SU-DHL-6 (cell line): ENCODE data around the gene BARD1.

ENCODE experiments used
- H2AFZ ChIP-seq: fragments of 200-600 bp; sonication (generic); 2 replicates; pipeline ENCODE4 v1.6.1; 2014; ENCODE audit warnings: low read depth, mild to moderate bottlenecking, moderate library complexity, mixed read lengths, antibody characterized with exemption, low read length; ENCODE audit not compliant: severe bottlenecking
- H3F3A ChIP-seq: fragments of 200-600 bp; shearing (Covaris generic); 2 replicates; pipeline ENCODE4 v1.6.0; 2016; ENCODE audit warnings: antibody characterized with exemption, mild to moderate bottlenecking; ENCODE audit not compliant: insufficient read depth
- H3K27ac ChIP-seq: fragments of 200-600 bp; sonication (generic); 2 replicates; pipeline ENCODE4 v1.5.1; 2016; ENCODE audit warnings: low read depth, mild to moderate bottlenecking, low read length, moderate library complexity, mixed read lengths
- H3K27me3 ChIP-seq: fragments of 200-600 bp; sonication (generic), shearing (Covaris generic); 2 replicates; pipeline ENCODE4 v1.6.0; 2014; ENCODE audit warnings: mild to moderate bottlenecking, low read length
- H3K36me3 ChIP-seq: fragments of 200-600 bp; sonication (generic); 2 replicates; pipeline ENCODE4 v1.6.1; 2014; ENCODE audit warnings: mild to moderate bottlenecking, low read length, mixed read lengths
- H3K4me2 ChIP-seq: fragments of 300-600, 200-600 bp; shearing (Covaris generic), sonication (generic); 2 replicates; pipeline ENCODE4 v1.6.0; 2014; ENCODE audit warnings: low read length, low read depth, mild to moderate bottlenecking; ENCODE audit not compliant: poor library complexity, severe bottlenecking
- H3K4me3 ChIP-seq: fragments of 200-600 bp; sonication (generic); 2 replicates; pipeline ENCODE4 v1.5.1; 2014; ENCODE audit warnings: antibody characterized with exemption, low read length, mild to moderate bottlenecking, mixed read lengths; ENCODE audit not compliant: insufficient read depth, poor library complexity, severe bottlenecking
- H3K79me2 ChIP-seq: fragments of 200-600 bp; sonication (generic); 2 replicates; pipeline ENCODE4 v1.6.1; 2014; ENCODE audit warnings: mild to moderate bottlenecking, low read length, moderate library complexity; ENCODE audit not compliant: insufficient read depth
- H3K9ac ChIP-seq: fragments of 200-600 bp; sonication (generic); 2 replicates; pipeline ENCODE4 v1.7.0; 2014; ENCODE audit warnings: mild to moderate bottlenecking, low read length
- H3K9me2 ChIP-seq: fragments of 200-600 bp; sonication (generic); replicated peaks from 2 replicates; pipeline ENCODE4 v1.6.1; 2014; ENCODE audit warnings: low read length; ENCODE audit not compliant: insufficient read depth
- H3K9me3 ChIP-seq: fragments of 200-600 bp; sonication (generic); 2 replicates; pipeline ENCODE4 v1.6.1; 2014; ENCODE audit warnings: low read length, mixed read lengths; ENCODE audit not compliant: insufficient read depth
- H4K20me1 ChIP-seq: fragments of 200-600 bp; sonication (generic); 2 replicates; pipeline ENCODE4 v1.6.1; 2014; ENCODE audit warnings: low read depth, mild to moderate bottlenecking, antibody characterized with exemption, low read length, moderate library complexity, mixed read lengths
- CTCF ChIP-seq: fragments of 200-600 bp; sonication (generic); IDR thresholded peaks from one replicate; pipeline ENCODE4 v1.5.1; 2017; ENCODE audit warnings: antibody characterized with exemption, mild to moderate bottlenecking, low read length, moderate library complexity; ENCODE audit not compliant: insufficient read depth, poor library complexity, severe bottlenecking
- EZH2phosphoT487 ChIP-seq: fragments of 200-600 bp; sonication (generic), shearing (Covaris generic); conservative IDR thresholded peaks from 2 replicates; pipeline ENCODE4 v1.6.1; 2018; ENCODE audit warnings: mild to moderate bottlenecking, antibody characterized with exemption, low read length, moderate library complexity, mixed read lengths

Gene BARD1

GRCh38 chr2:214809751-214810564 is 475 bp upstream of the BARD1 start:
- Histone ChIP-seq H3F3A (peaks cover 13% of the 10 kb centered on the region), H4K20me1 (peaks cover 28% of the 10 kb centered on the region), H3K36me3 (peaks cover 12% of the 10 kb centered on the region; the same call in 1 of the 2 replicates), H3K4me3 (peak overlapping the region; percentile 81), H3K9me2 (no peaks in the 10 kb centered on the region), H3K27ac (peak overlapping the region; percentile 98), H3K9me3 (no peaks in the 10 kb centered on the region), H2AFZ (peak overlapping the region; percentile 81), H3K79me2 (peaks cover 41% of the 10 kb centered on the region), H3K4me2 (peak overlapping the region; percentile 78), H3K27me3 (no peaks in the 10 kb centered on the region), H3K9ac (peak overlapping the region; percentile 97)
- TF ChIP-seq EZH2phosphoT487, result no peak
- no peak for TF ChIP-seq CTCF

- no peaks in the 10 kb centered on the region for H3K9me3 ChIP-seq
- peaks cover 13% of the 10 kb centered on the region for H3F3A ChIP-seq
- H3K4me3 ChIP-seq, result peak overlapping the region; percentile 81
- peak overlapping the region; percentile 98 for H3K27ac ChIP-seq
- TF ChIP-seq CTCF (no peak), EZH2phosphoT487 (no peak)
- peaks cover 64% of the 10 kb centered on the region for H3K79me2 ChIP-seq
- H4K20me1 ChIP-seq, result peaks cover 38% of the 10 kb centered on the region
- H3K9ac ChIP-seq, result peak overlapping the region; percentile 97
- H2AFZ ChIP-seq, result no peak overlapping the region
- peaks cover 20% of the 10 kb centered on the region; the same call in 1 of the 2 replicates for H3K36me3 ChIP-seq
- H3K9me2 ChIP-seq, result no peaks in the 10 kb centered on the region
- no peaks in the 10 kb centered on the region for H3K27me3 ChIP-seq
- peak overlapping the region; percentile 98 for H3K4me2 ChIP-seq
These were observed 1.8 kb downstream of the BARD1 start for GRCh38 chr2:214807653-214808052.

GRCh38 chr2:214801768-214802397 is 7.6 kb downstream of the BARD1 start:
- no peak for TF ChIP-seq EZH2phosphoT487
- TF ChIP-seq CTCF, result no peak

More at GRCh38 chr2:214801768-214802397, 7.6 kb downstream of the BARD1 start:
- Histone ChIP-seq H3K27ac (no peak overlapping the region), H2AFZ (no peak overlapping the region), H3K79me2 (peaks cover 100% of the 10 kb centered on the region), H3K9ac (no peak overlapping the region), H3K27me3 (no peaks in the 10 kb centered on the region), H3K4me2 (no peak overlapping the region), H4K20me1 (peaks cover 77% of the 10 kb centered on the region), H3K9me3 (no peaks in the 10 kb centered on the region), H3K36me3 (peaks cover 17% of the 10 kb centered on the region; the same call in 1 of the 2 replicates), H3K9me2 (no peaks in the 10 kb centered on the region), H3K4me3 (no peak overlapping the region), H3F3A (no peaks in the 10 kb centered on the region)
